HG02973 (cell line): Measurements from ENCODE around the gene ADORA1.

Source experiments
- ATAC-seq: cut with Tn5 transposase; IDR thresholded peaks from one replicate; pipeline ENCODE4 v1.9.1; 2021; ENCODE audit warnings: moderate library complexity; ENCODE audit not compliant: unreplicated experiment

ADORA1 gene

GRCh38 chr1:203127666-203128430, at the start of gene ADORA1:
ADORA1 (plus strand) TSS chr1:203127726; CDS start chr1:203128842, 1,116 bp downstream.
- ATAC-seq = no peak

GRCh38 chr1:203077956-203078355, 49.6 kb upstream of the ADORA1 start:
- no peak for ATAC-seq

GRCh38 chr1:203078478-203078877, 49.0 kb upstream of the ADORA1 start:
- ATAC-seq = no peak

GRCh38 chr1:203080456-203080855, 47.1 kb upstream of the ADORA1 start:
- no peak for ATAC-seq

GRCh38 chr1:203081465-203082230, 45.9 kb upstream of the ADORA1 start:
- no peak for ATAC-seq

GRCh38 chr1:203082231-203082505, 45.4 kb upstream of the ADORA1 start:
- ATAC-seq = no peak

- no peak for ATAC-seq
Observed at GRCh38 chr1:203082571-203083462, 44.7 kb upstream of the ADORA1 start.

GRCh38 chr1:203083463-203083921, 44.0 kb upstream of the ADORA1 start:
- no peak for ATAC-seq

- ATAC-seq = no peak
Observed at GRCh38 chr1:203084588-203085527, 42.7 kb upstream of the ADORA1 start.

- no peak for ATAC-seq
Observed at GRCh38 chr1:203085528-203086406, 41.8 kb upstream of the ADORA1 start, which contains the start of gene MYOG. MYOG (minus strand) TSS chr1:203086012; CDS start chr1:203085961, 51 bp downstream.

GRCh38 chr1:203086992-203087763, 40.3 kb upstream of the ADORA1 start:
- ATAC-seq = no peak

- ATAC-seq = no peak
Observed at GRCh38 chr1:203088441-203088840, 39.1 kb upstream of the ADORA1 start.

GRCh38 chr1:203089001-203089650, 38.4 kb upstream of the ADORA1 start:
- no peak for ATAC-seq

- ATAC-seq = no peak
Observed at GRCh38 chr1:203089651-203090045, 37.9 kb upstream of the ADORA1 start.

- ATAC-seq = no peak
Observed at GRCh38 chr1:203090421-203091198, 36.9 kb upstream of the ADORA1 start.

- ATAC-seq = no peak
Observed at GRCh38 chr1:203091199-203091477, 36.4 kb upstream of the ADORA1 start.

- ATAC-seq = no peak
Observed at GRCh38 chr1:203091761-203092330, 35.7 kb upstream of the ADORA1 start.
